Urothelium cell line (cell line): ENCODE measurements around the gene SLC1A3.
"Not testable (repeated sequence)": the region's sequence is repeated elsewhere in the genome, so short reads cannot be mapped to it uniquely, and the experiment has no call there.

ENCODE experiments used
- DNase-seq: peaks from one replicate; pipeline ENCODE4 v3.0.0; 2011; ENCODE audit warnings: low spot score, mixed read lengths
- FAIRE-seq: peaks from 2 replicates; lab custom pipeline; 2011; peaks lifted over from hg19 to GRCh38; lab: Jason Lieb, UNC

The SLC1A3 gene

GRCh38 chr5:36630201-36631145 is 24.1 kb downstream of the SLC1A3 start:
- FAIRE-seq: peak; percentile 46
- no peak for DNase-seq

- DNase-seq: no peak
- FAIRE-seq: no peak
These were observed 24.7 kb downstream of the SLC1A3 start for GRCh38 chr5:36631154-36631553.

- FAIRE-seq (no peak), DNase-seq (no peak)
These were observed 25.4 kb downstream of the SLC1A3 start for GRCh38 chr5:36631620-36632362.

GRCh38 chr5:36632363-36632664 is 25.9 kb downstream of the SLC1A3 start:
- no peak for FAIRE-seq

GRCh38 chr5:36635721-36636390 is 29.4 kb downstream of the SLC1A3 start:
- FAIRE-seq (peak; percentile 67), DNase-seq (no peak)

More at GRCh38 chr5:36632363-36632664, 25.9 kb downstream of the SLC1A3 start:
- DNase-seq: no peak

GRCh38 chr5:36637101-36637500 is 30.7 kb downstream of the SLC1A3 start:
- peak; percentile 61 for FAIRE-seq
- no peak for DNase-seq

- no peak for FAIRE-seq
- DNase-seq: no peak
These were observed 31.1 kb downstream of the SLC1A3 start for GRCh38 chr5:36637516-36637915.

- DNase-seq: peak; percentile 42
- FAIRE-seq: peak; percentile 20
These were observed 31.6 kb downstream of the SLC1A3 start for GRCh38 chr5:36638056-36638455.

- FAIRE-seq (no peak), DNase-seq (no peak)
These were observed 34.5 kb downstream of the SLC1A3 start for GRCh38 chr5:36640949-36641348.

GRCh38 chr5:36641431-36641830 is 35.0 kb downstream of the SLC1A3 start:
- no peak for FAIRE-seq
- no peak for DNase-seq

- DNase-seq: no peak
These were observed 35.7 kb downstream of the SLC1A3 start for GRCh38 chr5:36642089-36642488.

GRCh38 chr5:36643162-36643561 is 36.8 kb downstream of the SLC1A3 start:
- DNase-seq (no peak), FAIRE-seq (no peak)

More at GRCh38 chr5:36642089-36642488, 35.7 kb downstream of the SLC1A3 start:
- peak; percentile 42 for FAIRE-seq

- FAIRE-seq, DNase-seq: not testable (repeated sequence)
These were observed 37.4 kb downstream of the SLC1A3 start for GRCh38 chr5:36643841-36644240.

GRCh38 chr5:36644727-36645126 is 38.3 kb downstream of the SLC1A3 start:
- peak; percentile 32 for FAIRE-seq
- peak; percentile 56 for DNase-seq

GRCh38 chr5:36646100-36646499 is 39.7 kb downstream of the SLC1A3 start:
- peak; percentile 63 for FAIRE-seq

GRCh38 chr5:36646507-36647023 is 40.2 kb downstream of the SLC1A3 start:
- FAIRE-seq: no peak
- peak; percentile 65 for DNase-seq

More at GRCh38 chr5:36646100-36646499, 39.7 kb downstream of the SLC1A3 start:
- DNase-seq: no peak

- DNase-seq: no peak
- FAIRE-seq: no peak
These were observed 40.6 kb downstream of the SLC1A3 start for GRCh38 chr5:36647046-36647445.

- FAIRE-seq: no peak
- no peak for DNase-seq
These were observed 42.0 kb downstream of the SLC1A3 start for GRCh38 chr5:36648426-36648825.

GRCh38 chr5:36651761-36652685 is 45.6 kb downstream of the SLC1A3 start:
- DNase-seq (no peak), FAIRE-seq (peak; percentile 82)
